K562 (cell line): ENCODE data around the gene TMEM184A.

Source experiments
- ATF1 ChIP-seq, 2 experiments: fragments of 450-650 bp in 1 of 2; IDR thresholded peaks; 2 replicates each; pipeline ENCODE4 v1.6.1; 2016; ENCODE audit warnings: missing compliant biosample characterization in 1 of 2, missing genetic modification characterization in 1 of 2
- CHD4 ChIP-seq: fragments of 200-600 bp; sonication (generic); IDR thresholded peaks from 3 replicates; pipeline ENCODE4 v1.6.1; 2012; ENCODE audit warnings: low read depth, mild to moderate bottlenecking, mixed read lengths, low read length, inconsistent platforms; ENCODE audit not compliant: insufficient read depth, insufficient replicate concordance, poor library complexity, severe bottlenecking
- CTCF ChIP-seq, 3 experiments: IDR thresholded peaks in 2 of 3; conservative IDR thresholded peaks in 1 of 3; 2 replicates each; pipeline ENCODE4 v1.5.1; 2011 to 2012; ENCODE audit warnings: low read length in 3 of 3, mild to moderate bottlenecking in 3 of 3, control low read depth in 2 of 3, improper control_type of control experiment in 1 of 3, inconsistent platforms in 1 of 3, low read depth in 1 of 3, mixed read lengths in 1 of 3, moderate library complexity in 1 of 3; ENCODE audit not compliant: insufficient read depth in 2 of 3
- EP300 ChIP-seq: IDR thresholded peaks from 2 replicates; pipeline ENCODE4 v1.6.1; 2012; ENCODE audit warnings: low read length, improper control_type of control experiment
- FOS ChIP-seq: IDR thresholded peaks from 3 replicates; pipeline ENCODE4 v1.6.1; 2011; ENCODE audit not compliant: insufficient read length; ENCODE audit errors: extremely low read depth
- GABPA ChIP-seq: fragments of 200-800 bp; sonication (Bioruptor generic); conservative IDR thresholded peaks from 2 replicates; pipeline ENCODE4 v1.6.1; 2016; ENCODE audit warnings: low read depth, missing genetic modification characterization, missing compliant biosample characterization
- GATAD2B ChIP-seq: fragments of 450-650 bp; IDR thresholded peaks from 2 replicates; pipeline ENCODE4 v1.6.1; 2017; ENCODE audit warnings: mild to moderate bottlenecking, borderline replicate concordance
- LCOR ChIP-seq: sonication (generic); formaldehyde crosslinking; IDR thresholded peaks from 2 replicates; pipeline ENCODE4 v1.8.0; 2022; ENCODE audit warnings: mild to moderate bottlenecking, missing genetic modification reagents
- PPARD ChIP-seq: fragments of 250-450 bp; sonication (Bioruptor Pico); IDR thresholded peaks from 2 replicates; pipeline ENCODE4 v1.8.0; 2022; ENCODE audit warnings: inconsistent platforms, mild to moderate bottlenecking, moderate library complexity
- ZNF12 ChIP-seq: sonication (generic); formaldehyde crosslinking; IDR thresholded peaks from 2 replicates; pipeline ENCODE4 v1.4.0; 2020; ENCODE audit warnings: mild to moderate bottlenecking, missing genetic modification reagents
- ZNF124 ChIP-seq: sonication (generic); formaldehyde crosslinking; IDR thresholded peaks from 2 replicates; pipeline ENCODE4 v1.8.1; 2022; ENCODE audit warnings: missing genetic modification reagents
- ZNF23 ChIP-seq: fragments of 250-450 bp; sonication (Bioruptor Pico); IDR thresholded peaks from 2 replicates; pipeline ENCODE4 v1.4.0; 2020; ENCODE audit warnings: mild to moderate bottlenecking
- ZNF324 ChIP-seq: fragments of 250-450 bp; sonication (Bioruptor Pico); IDR thresholded peaks from 2 replicates; pipeline ENCODE4 v1.4.0; 2020; ENCODE audit warnings: mild to moderate bottlenecking
- ZNF695 ChIP-seq: fragments of 450-650 bp; formaldehyde crosslinking; IDR thresholded peaks from 2 replicates; pipeline ENCODE4 v1.4.0; 2020; ENCODE audit warnings: mild to moderate bottlenecking, moderate library complexity

DNA sequence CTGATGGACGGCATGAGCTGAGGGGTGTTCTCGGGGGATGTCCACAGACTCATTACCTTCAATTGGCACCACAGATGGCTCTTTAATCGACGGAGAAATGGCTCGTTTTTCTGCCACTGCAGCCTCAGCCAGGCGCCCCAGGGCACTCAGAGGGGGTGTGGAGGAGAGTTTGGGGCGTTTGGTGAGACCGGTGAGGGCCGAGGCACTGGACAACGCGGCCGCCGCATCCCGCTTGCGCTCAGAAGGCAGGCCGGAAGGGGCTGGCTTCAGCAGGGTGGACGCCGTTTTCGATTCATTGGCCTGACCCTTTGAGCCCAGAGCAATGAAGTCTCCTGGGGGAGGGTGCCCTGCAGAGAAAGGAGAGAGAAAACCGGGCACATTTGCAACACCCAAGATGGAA is 53.2 kb downstream of the TMEM184A start:
- TF ChIP-seq CTCF (IDR thresholded peaks at IDR 0.05 in 2 of 3, conservative IDR thresholded peaks at IDR 0.05 in 1 of 3; ENCODE audit: insufficient read depth in 2 of 3, low read depth in 1 of 3, low read length in 3 of 3) (no peak), GABPA (tag) (no peak), ATF1 (CRISPR knock-in tag; IDR thresholded peaks at IDR 0.05) (no peak), ATF1 (tag; IDR thresholded peaks at IDR 0.05) (no peak), GATAD2B (no peak), ZNF324 (no peak), ZNF23 (CRISPR knock-in tag) (no peak), ZNF12 (CRISPR knock-in tag) (no peak), PPARD (CRISPR knock-in tag) (no peak), FOS (no peak), EP300 (no peak), CHD4 (no peak), ZNF124 (0 out of 2 replicates have a peak, but pooled peaks have one; percentile 28), LCOR (no peak), ZNF695 (no peak)
